H9 (cell line): ENCODE results near the gene GLYR1. TPM values are rescaled to one million over a fixed set of nuclear protein-coding genes. Genes with fewer than 3 reads are reported as not detected.

ENCODE experiments used
- DNase-seq: peaks from one replicate; pipeline ENCODE4 v3.0.0-alpha.2; 2017
- H2AFZ ChIP-seq: one replicate; pipeline ENCODE4 v1.6.1; 2013; ENCODE audit warnings: mild to moderate bottlenecking, low read length, control low read depth, moderate library complexity
- H2AK5ac ChIP-seq: 2 replicates; pipeline ENCODE4 v1.6.1; 2013; ENCODE audit warnings: low read length, control low read depth, mixed read lengths; ENCODE audit not compliant: insufficient read length
- H2BK120ac ChIP-seq: one replicate; pipeline ENCODE4 v1.6.1; 2013; ENCODE audit warnings: low read depth, mild to moderate bottlenecking, low read length, control low read depth, inconsistent platforms; ENCODE audit not compliant: poor library complexity, severe bottlenecking
- H2BK12ac ChIP-seq: 2 replicates; pipeline ENCODE4 v1.6.1; 2013; ENCODE audit warnings: low read length, control low read depth, mixed read lengths, low read depth; ENCODE audit not compliant: insufficient read length
- H2BK15ac ChIP-seq: 2 replicates; pipeline ENCODE4 v1.6.1; 2013; ENCODE audit warnings: low read depth, low read length, control low read depth
- H2BK20ac ChIP-seq: one replicate; pipeline ENCODE4 v1.6.1; 2013; ENCODE audit warnings: low read depth, mild to moderate bottlenecking, low read length, control low read depth, inconsistent platforms; ENCODE audit not compliant: poor library complexity, severe bottlenecking
- H2BK5ac ChIP-seq: 2 replicates; pipeline ENCODE4 v1.6.1; 2013; ENCODE audit warnings: low read length, control low read depth, mixed read lengths; ENCODE audit not compliant: insufficient read length
- H3K14ac ChIP-seq: 2 replicates; pipeline ENCODE4 v1.6.1; 2013; ENCODE audit warnings: low read length, control low read depth; ENCODE audit not compliant: insufficient read depth
- H3K18ac ChIP-seq: 2 replicates; pipeline ENCODE4 v1.6.1; 2013; ENCODE audit warnings: low read depth, mild to moderate bottlenecking, mixed read lengths, low read length, control low read depth; ENCODE audit not compliant: insufficient read length
- H3K23ac ChIP-seq: 2 replicates; pipeline ENCODE4 v1.6.1; 2013; ENCODE audit warnings: low read length, control low read depth, mixed read lengths, low read depth; ENCODE audit not compliant: insufficient read length
- H3K23me2 ChIP-seq: 2 replicates; pipeline ENCODE4 v1.6.1; 2013; ENCODE audit warnings: low read depth, mild to moderate bottlenecking, mixed read lengths, low read length, control low read depth; ENCODE audit not compliant: insufficient read length, poor library complexity, severe bottlenecking
- H3K27ac ChIP-seq: 2 replicates; pipeline ENCODE4 v1.5.1; 2013; ENCODE audit warnings: low read length, control low read depth, mixed read lengths, low read depth; ENCODE audit not compliant: insufficient read length
- H3K27me3 ChIP-seq: 2 replicates; pipeline ENCODE4 v1.6.1; 2013; ENCODE audit warnings: low read length, control low read depth, inconsistent platforms; ENCODE audit not compliant: insufficient read depth
- H3K4ac ChIP-seq: 2 replicates; pipeline ENCODE4 v1.6.1; 2013; ENCODE audit warnings: low read depth, mild to moderate bottlenecking, control low read depth, inconsistent platforms, low read length, moderate library complexity
- H3K4me1 ChIP-seq: 2 replicates; pipeline ENCODE4 v1.6.1; 2013; ENCODE audit warnings: low read length, control low read depth, inconsistent platforms; ENCODE audit not compliant: insufficient read depth
- H3K4me2 ChIP-seq: 2 replicates; pipeline ENCODE4 v1.6.1; 2013; ENCODE audit warnings: low read length, control low read depth, mixed read lengths; ENCODE audit not compliant: insufficient read length, insufficient read depth
- H3K56ac ChIP-seq: 2 replicates; pipeline ENCODE4 v1.6.1; 2013; ENCODE audit warnings: low read depth, mild to moderate bottlenecking, mixed read lengths, low read length, control low read depth; ENCODE audit not compliant: insufficient read length
- H3K79me1 ChIP-seq: 2 replicates; pipeline ENCODE4 v1.6.1; 2013; ENCODE audit warnings: low read depth, mild to moderate bottlenecking, moderate library complexity, low read length, control low read depth, inconsistent platforms; ENCODE audit not compliant: insufficient read depth, poor library complexity, severe bottlenecking
- H3K79me2 ChIP-seq: 2 replicates; pipeline ENCODE4 v1.6.1; 2013; ENCODE audit warnings: low read length, control low read depth, inconsistent platforms; ENCODE audit not compliant: insufficient read depth
- H3K9ac ChIP-seq: 2 replicates; pipeline ENCODE4 v1.6.1; 2013; ENCODE audit warnings: low read length, control low read depth, mixed read lengths; ENCODE audit not compliant: insufficient read length; ENCODE audit errors: extremely low read depth
- H3K9me3 ChIP-seq: one replicate; pipeline ENCODE4 v1.6.1; 2013; ENCODE audit warnings: low read depth, low read length, inconsistent platforms; ENCODE audit not compliant: control insufficient read depth
- H3T11ph ChIP-seq: one replicate; pipeline ENCODE4 v1.6.1; 2013; ENCODE audit warnings: mild to moderate bottlenecking, low read length, control low read depth, inconsistent platforms
- H4K20me1 ChIP-seq: one replicate; pipeline ENCODE4 v1.6.1; 2013; ENCODE audit not compliant: control insufficient read depth, insufficient read length, insufficient read depth
- H4K5ac ChIP-seq: 2 replicates; pipeline ENCODE4 v1.6.1; 2013; ENCODE audit warnings: low read depth, mild to moderate bottlenecking, mixed read lengths, low read length, control low read depth; ENCODE audit not compliant: insufficient read length
- H4K8ac ChIP-seq: replicated peaks from 2 replicates; pipeline ENCODE4 v1.6.1; 2013; ENCODE audit warnings: low read length, control low read depth, mixed read lengths, low read depth; ENCODE audit not compliant: insufficient read length
- H4K91ac ChIP-seq: 2 replicates; pipeline ENCODE4 v1.6.1; 2013; ENCODE audit warnings: low read depth, mild to moderate bottlenecking, moderate library complexity, mixed read lengths, low read length, control low read depth; ENCODE audit not compliant: insufficient read length
- H3K27ac Mint-ChIP-seq, 3 experiments: 2 replicates in 2 of 3; 3 replicates in 1 of 3; pipeline ENCODE4 v1.8.0; 2020 to 2021; ENCODE audit warnings: mixed read lengths in 3 of 3, mild to moderate bottlenecking in 1 of 3, moderate library complexity in 1 of 3
- H3K27me3 Mint-ChIP-seq: 2 replicates; pipeline ENCODE4 v1.8.0; 2021; ENCODE audit warnings: low read depth, mild to moderate bottlenecking, moderate library complexity, mixed read lengths
- H3K36me3 Mint-ChIP-seq, 3 experiments: 2 replicates in 2 of 3; 3 replicates in 1 of 3; pipeline ENCODE4 v1.8.0; 2020 to 2021; ENCODE audit warnings: low read depth in 3 of 3, mixed read lengths in 3 of 3; ENCODE audit not compliant: insufficient read depth in 1 of 3
- H3K4me1 Mint-ChIP-seq, 2 experiments: 2 replicates each; pipeline ENCODE4 v1.8.0; 2020; ENCODE audit warnings: mixed read lengths in 2 of 2
- H3K4me3 Mint-ChIP-seq, 2 experiments: 2 replicates in 1 of 2; 3 replicates in 1 of 2; pipeline ENCODE4 v1.8.0; 2020 to 2021; ENCODE audit warnings: mild to moderate bottlenecking in 2 of 2, mixed read lengths in 2 of 2, moderate library complexity in 1 of 2
- H3K9me3 Mint-ChIP-seq, 2 experiments: 2 replicates in 1 of 2; 3 replicates in 1 of 2; pipeline ENCODE4 v1.8.0; 2020; ENCODE audit warnings: mild to moderate bottlenecking in 2 of 2, mixed read lengths in 2 of 2, moderate library complexity in 1 of 2
- CTCF ChIP-seq: fragments of 200-600 bp; sonication (generic); conservative IDR thresholded peaks from 3 replicates; pipeline ENCODE4 v1.8.0; 2021; ENCODE audit warnings: antibody characterized with exemption, mild to moderate bottlenecking
- WGBS: extraction: QIAGEN DNeasy Blood & Tissue Kit; methylation state at CpG from one replicate; pipeline ENCODE4 v1.1.7; 2013; ENCODE audit warnings: missing lambda C conversion rate, low lambda C conversion rate, mixed read lengths; ENCODE audit not compliant: insufficient read length; ENCODE audit errors: extremely low coverage; 5-methylcytosine and 5-hydroxymethylcytosine counted together
- total RNA-seq: library from RNA; stranded (reverse); gene quantifications from 2 replicates; pipeline ENCODE4 v1.2.1, GENCODE V29; 2021

Gene GLYR1
- total RNA-seq, 1 experiment from 2014 or later: 114 TPM

GRCh38 chr16:4795828-4796572 lies 51.1 kb downstream of the GLYR1 start:
- no peak overlapping the region for H3T11ph ChIP-seq
- no peak overlapping the region for H2BK15ac ChIP-seq
- no peak overlapping the region for H3K23ac ChIP-seq
- no peak overlapping the region for H3K18ac ChIP-seq
- no peak overlapping the region for H2BK120ac ChIP-seq
- no peak overlapping the region; the same call in 1 of the 2 replicates for H3K14ac ChIP-seq
- no peak overlapping the region for H3K4ac ChIP-seq
- H3K27ac Mint-ChIP-seq: no peak overlapping the region
- no peak overlapping the region for H3K9ac ChIP-seq
- H3K23me2 ChIP-seq: no peaks in the 10 kb centered on the region
- no peak overlapping the region for H2BK12ac ChIP-seq
- peaks cover 3 to 24% (median 12%) of the 10 kb centered on the region in 3 experiments for H3K36me3 Mint-ChIP-seq
- no peaks in the 10 kb centered on the region for H3K79me2 ChIP-seq
- DNase-seq: no peak
- H2AFZ ChIP-seq: no peak overlapping the region
- peaks cover 4 to 7% of the 10 kb centered on the region in 2 experiments; a peak in 3 of 4 replicates for H3K4me1 Mint-ChIP-seq
- no CpG with 5 or more reads among the region's 30 CpGs for WGBS
- H2BK20ac ChIP-seq: no peak overlapping the region
- H4K91ac ChIP-seq: no peak overlapping the region
- no peak for TF ChIP-seq CTCF
- H3K4me2 ChIP-seq: no peak overlapping the region
- H2AK5ac ChIP-seq: no peak overlapping the region
- no peaks in the 10 kb centered on the region for H3K9me3 Mint-ChIP-seq
- H4K5ac ChIP-seq: no peak overlapping the region
- no peak overlapping the region for H3K56ac ChIP-seq
- no peaks in the 10 kb centered on the region for H3K4me1 ChIP-seq
- H3K79me1 ChIP-seq: no peaks in the 10 kb centered on the region
- H4K20me1 ChIP-seq: no peaks in the 10 kb centered on the region
- no peaks in the 10 kb centered on the region; the same call in none of the 2 replicates for H3K27me3 Mint-ChIP-seq
- no peak overlapping the region for H3K4me3 Mint-ChIP-seq
- no peak overlapping the region for H4K8ac ChIP-seq
- no peaks in the 10 kb centered on the region for H3K9me3 ChIP-seq
- no peak overlapping the region for H2BK5ac ChIP-seq
- H3K27me3 ChIP-seq: no peaks in the 10 kb centered on the region
- no peak overlapping the region for H3K27ac ChIP-seq
